HG03159 (cell line): Measurements from ENCODE around the gene CLDN19.

Experiments
- ATAC-seq: cut with Tn5 transposase; IDR thresholded peaks from one replicate; pipeline ENCODE4 v1.9.1; 2021; ENCODE audit warnings: mild to moderate bottlenecking, moderate library complexity; ENCODE audit not compliant: unreplicated experiment

Gene CLDN19

GRCh38 chr1:42739753-42740700 lies at the start of gene CLDN19:
Gene CLDN19 (minus strand): TSS chr1:42740236. CDS start chr1:42740063, 173 bp downstream.
- ATAC-seq: no peak

- ATAC-seq: no peak
These were observed 48.0 kb upstream of the CLDN19 start for GRCh38 chr1:42788021-42788420.

GRCh38 chr1:42786097-42786496 lies 46.1 kb upstream of the CLDN19 start:
- no peak for ATAC-seq

GRCh38 chr1:42784946-42785693 lies 45.1 kb upstream of the CLDN19 start, which contains the start of gene TMEM269:
Gene TMEM269 (plus strand): TSS chr1:42784991. CDS start chr1:42789894, 4,903 bp downstream.
- no peak for ATAC-seq

- no peak for ATAC-seq
These were observed 44.5 kb upstream of the CLDN19 start for GRCh38 chr1:42784547-42784945.

- ATAC-seq: no peak
These were observed 43.1 kb upstream of the CLDN19 start for GRCh38 chr1:42783092-42783491.

- ATAC-seq: no peak
These were observed 40.1 kb upstream of the CLDN19 start for GRCh38 chr1:42780176-42780575.

- ATAC-seq: no peak
These were observed 39.7 kb upstream of the CLDN19 start for GRCh38 chr1:42779725-42780124.

GRCh38 chr1:42777852-42778251 lies 37.8 kb upstream of the CLDN19 start:
- ATAC-seq: no peak

- ATAC-seq: no peak
These were observed 36.5 kb upstream of the CLDN19 start for GRCh38 chr1:42776502-42776901.

- no peak for ATAC-seq
These were observed 35.0 kb upstream of the CLDN19 start for GRCh38 chr1:42774928-42775526.

GRCh38 chr1:42773420-42773819 lies 33.4 kb upstream of the CLDN19 start:
- no peak for ATAC-seq

- ATAC-seq: no peak
These were observed 29.8 kb upstream of the CLDN19 start for GRCh38 chr1:42769811-42770210.

- ATAC-seq: no peak
These were observed 28.1 kb upstream of the CLDN19 start for GRCh38 chr1:42768172-42768571.

- ATAC-seq: peak; percentile 24
These were observed 27.5 kb upstream of the CLDN19 start for GRCh38 chr1:42767510-42768000.

- peak; percentile 85 for ATAC-seq
These were observed 26.9 kb upstream of the CLDN19 start, which contains the start of the genes C1orf50 and P3H1 for GRCh38 chr1:42766741-42767509. Gene C1orf50 (plus strand): TSS chr1:42767249. CDS start chr1:42767312, 63 bp downstream. Gene P3H1 (minus strand): TSS chr1:42767028. CDS start chr1:42766971, 57 bp downstream.

GRCh38 chr1:42765832-42766740 lies 26.1 kb upstream of the CLDN19 start:
- ATAC-seq: peak; percentile 24

GRCh38 chr1:42765269-42765668 lies 25.2 kb upstream of the CLDN19 start:
- ATAC-seq: no peak

- no peak for ATAC-seq
These were observed 22.2 kb upstream of the CLDN19 start for GRCh38 chr1:42762269-42762668.
